Breast epithelium (tissue), 3 donors: ENCODE measurements around the gene NTMT2.

Experiments used
- POLR2AphosphoS5 ChIP-seq, 3 donors: sonication (generic); formaldehyde crosslinking; IDR thresholded peaks; one replicate each; pipeline ENCODE4 v1.6.1; 2017; ENCODE audit warnings: antibody characterized with exemption in 3 of 3
- TF ChIP-seq, protein P1 (sequence below), 3 donors: fragments of 450-650 bp; IDR thresholded peaks; one replicate each; pipeline ENCODE4 v1.5.1; 2016 to 2017; ENCODE audit warnings: antibody characterized with exemption in 3 of 3, mild to moderate bottlenecking in 3 of 3, moderate library complexity in 3 of 3

DNA sequence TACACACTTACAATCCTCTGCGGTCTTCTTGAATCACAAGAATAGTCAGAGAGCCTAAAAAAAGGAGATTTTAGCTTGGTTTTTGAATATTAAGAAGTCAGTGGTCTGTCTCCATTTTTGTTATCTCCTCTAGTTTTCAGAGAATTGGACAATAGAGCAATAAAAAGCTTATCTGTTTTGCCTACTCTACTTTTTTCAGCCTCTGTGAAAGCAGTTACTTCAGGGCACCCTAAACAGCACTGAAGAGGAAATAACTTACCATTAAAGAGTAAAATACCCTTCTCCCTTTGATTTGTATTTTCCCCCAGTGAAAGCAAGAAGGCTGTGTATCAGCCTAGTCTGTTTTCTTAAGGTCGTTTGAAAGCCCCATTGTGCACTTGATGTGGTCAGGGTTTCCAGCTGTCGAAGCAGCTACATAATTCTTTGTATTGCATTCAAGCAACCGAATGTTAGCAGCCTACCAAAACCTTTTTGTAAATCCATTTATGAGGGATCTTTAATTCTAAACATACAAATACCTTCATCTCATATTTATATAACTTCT is 1.0 kb downstream of the NTMT2 start:
- no peak for TF ChIP-seq POLR2AphosphoS5 (IDR thresholded peaks at IDR 0.05)
- TF ChIP-seq, protein P1, sequence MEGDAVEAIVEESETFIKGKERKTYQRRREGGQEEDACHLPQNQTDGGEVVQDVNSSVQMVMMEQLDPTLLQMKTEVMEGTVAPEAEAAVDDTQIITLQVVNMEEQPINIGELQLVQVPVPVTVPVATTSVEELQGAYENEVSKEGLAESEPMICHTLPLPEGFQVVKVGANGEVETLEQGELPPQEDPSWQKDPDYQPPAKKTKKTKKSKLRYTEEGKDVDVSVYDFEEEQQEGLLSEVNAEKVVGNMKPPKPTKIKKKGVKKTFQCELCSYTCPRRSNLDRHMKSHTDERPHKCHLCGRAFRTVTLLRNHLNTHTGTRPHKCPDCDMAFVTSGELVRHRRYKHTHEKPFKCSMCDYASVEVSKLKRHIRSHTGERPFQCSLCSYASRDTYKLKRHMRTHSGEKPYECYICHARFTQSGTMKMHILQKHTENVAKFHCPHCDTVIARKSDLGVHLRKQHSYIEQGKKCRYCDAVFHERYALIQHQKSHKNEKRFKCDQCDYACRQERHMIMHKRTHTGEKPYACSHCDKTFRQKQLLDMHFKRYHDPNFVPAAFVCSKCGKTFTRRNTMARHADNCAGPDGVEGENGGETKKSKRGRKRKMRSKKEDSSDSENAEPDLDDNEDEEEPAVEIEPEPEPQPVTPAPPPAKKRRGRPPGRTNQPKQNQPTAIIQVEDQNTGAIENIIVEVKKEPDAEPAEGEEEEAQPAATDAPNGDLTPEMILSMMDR (IDR thresholded peaks at IDR 0.05) = no peak
